Activated CD4-positive, alpha-beta T cell treated with anti-CD3 and anti-CD28 coated beads, Interleukin-2, amount 10 ng/mL, durations not matched to agents 7 days and 5 days (primary cell): ENCODE measurements around the gene XYLB. TPM values are rescaled to one million over a fixed set of nuclear protein-coding genes. Genes with fewer than 3 reads are reported as not detected.
"Not testable (repeated sequence)": the region's sequence is repeated elsewhere in the genome, so short reads cannot be mapped to it uniquely, and the experiment has no call there.

ENCODE experiments used
- CTCF ChIA-PET: fragments of 350-600 bp; sonication (Branson Sonifier 250); formaldehyde crosslinking; loops from one replicate; lab custom pipeline; 2021; ENCODE audit warnings: antibody characterized with exemption; lab: Charles Lee
- POLR2A ChIA-PET: fragments of 350-600 bp; sonication (Branson Sonifier 250); formaldehyde crosslinking; loops from one replicate; lab custom pipeline; 2021; ENCODE audit warnings: antibody characterized with exemption; lab: Charles Lee
- DNase-seq: peaks from one replicate; pipeline ENCODE4 v3.0.0-alpha.2; 2020
- H3K27ac Mint-ChIP-seq: one replicate; pipeline ENCODE4 v1.8.0; 2021; ENCODE audit warnings: mild to moderate bottlenecking, moderate library complexity, mixed read lengths
- H3K27me3 Mint-ChIP-seq: one replicate; pipeline ENCODE4 v1.8.0; 2021; ENCODE audit warnings: mixed read lengths
- H3K36me3 Mint-ChIP-seq: one replicate; pipeline ENCODE4 v1.8.0; 2021; ENCODE audit warnings: low read depth, mixed read lengths
- H3K4me1 Mint-ChIP-seq: one replicate; pipeline ENCODE4 v1.8.0; 2021; ENCODE audit warnings: mixed read lengths
- H3K4me3 Mint-ChIP-seq: one replicate; pipeline ENCODE4 v1.8.0; 2021; ENCODE audit warnings: mild to moderate bottlenecking, moderate library complexity, mixed read lengths
- H3K9me3 Mint-ChIP-seq: one replicate; pipeline ENCODE4 v1.8.0; 2021; ENCODE audit warnings: mixed read lengths
- total RNA-seq, 2 experiments: library from RNA; stranded (reverse); gene quantifications; one replicate each; pipeline ENCODE4 v1.2.3, GENCODE V29; 2021

XYLB gene
- total RNA-seq, 2 experiments from 2014 or later = 6.9 to 7.0 TPM

- Mint-ChIP-seq H3K9me3 (peaks cover 64% of the 10 kb centered on the region), H3K36me3 (peaks cover 59% of the 10 kb centered on the region), H3K4me1 (peaks cover 18% of the 10 kb centered on the region)
- CTCF ChIA-PET, DNase-seq, POLR2A ChIA-PET, H3K27me3 Mint-ChIP-seq, H3K4me3 Mint-ChIP-seq, H3K27ac Mint-ChIP-seq: not testable (repeated sequence)
Measured at GRCh38 chr3:38432871-38433658, 86.5 kb downstream of the XYLB start.

- Mint-ChIP-seq H3K4me1 (peaks cover 18% of the 10 kb centered on the region), H3K9me3 (peaks cover 64% of the 10 kb centered on the region), H3K36me3 (peaks cover 57% of the 10 kb centered on the region)
- POLR2A ChIA-PET, H3K27ac Mint-ChIP-seq, H3K4me3 Mint-ChIP-seq, H3K27me3 Mint-ChIP-seq, DNase-seq, CTCF ChIA-PET: not testable (repeated sequence)
Measured at GRCh38 chr3:38433661-38434060, 87.1 kb downstream of the XYLB start.

- H3K4me3 Mint-ChIP-seq, H3K27ac Mint-ChIP-seq, H3K27me3 Mint-ChIP-seq, POLR2A ChIA-PET: not testable (repeated sequence)
- Mint-ChIP-seq H3K36me3 (peaks cover 32% of the 10 kb centered on the region), H3K9me3 (peaks cover 40% of the 10 kb centered on the region), H3K4me1 (peaks cover 15% of the 10 kb centered on the region)
- CTCF ChIA-PET = interaction anchor here (0.6 to 1.5 kb wide), 3 partner anchors 10 to 515 kb away, joined by 3 to 4 read pairs (median 4); no protein-coding TSS in a partner anchor
- DNase-seq = peak; percentile 30
Measured at GRCh38 chr3:38438436-38439069, 92.0 kb downstream of the XYLB start.

- Mint-ChIP-seq H3K36me3 (peaks cover 10% of the 10 kb centered on the region), H3K9me3 (peaks cover 17% of the 10 kb centered on the region)
- POLR2A ChIA-PET, H3K27ac Mint-ChIP-seq, H3K27me3 Mint-ChIP-seq, H3K4me1 Mint-ChIP-seq, DNase-seq, CTCF ChIA-PET, H3K4me3 Mint-ChIP-seq: not testable (repeated sequence)
Measured at GRCh38 chr3:38443205-38443604, 96.6 kb downstream of the XYLB start.

GRCh38 chr3:38446085-38446686 is 99.6 kb downstream of the XYLB start:
- peaks cover 15% of the 10 kb centered on the region for H3K9me3 Mint-ChIP-seq
- no peak for DNase-seq
- no peak overlapping the region for H3K27ac Mint-ChIP-seq
- POLR2A ChIA-PET = no interaction called here
- H3K4me1 Mint-ChIP-seq = peaks cover 1% of the 10 kb centered on the region
- H3K4me3 Mint-ChIP-seq = no peak overlapping the region
- peaks cover 3% of the 10 kb centered on the region for H3K36me3 Mint-ChIP-seq
- CTCF ChIA-PET = no interaction called here
- no peaks in the 10 kb centered on the region for H3K27me3 Mint-ChIP-seq

- H3K4me3 Mint-ChIP-seq = no peak overlapping the region
- H3K27ac Mint-ChIP-seq = no peak overlapping the region
- no peaks in the 10 kb centered on the region for H3K27me3 Mint-ChIP-seq
- peaks cover 18% of the 10 kb centered on the region for H3K9me3 Mint-ChIP-seq
- peaks cover 3% of the 10 kb centered on the region for H3K36me3 Mint-ChIP-seq
- DNase-seq = no peak
- ChIA-PET POLR2A (no interaction called here), CTCF (no interaction called here)
- H3K4me1 Mint-ChIP-seq = peaks cover 1% of the 10 kb centered on the region
Measured at GRCh38 chr3:38446812-38447211, 100.2 kb downstream of the XYLB start.

- ChIA-PET CTCF (no interaction called here), POLR2A (no interaction called here)
- Mint-ChIP-seq H3K27ac (no peak overlapping the region), H3K27me3 (peaks cover 4% of the 10 kb centered on the region), H3K4me1 (peaks cover 19% of the 10 kb centered on the region), H3K9me3 (peaks cover 10% of the 10 kb centered on the region), H3K4me3 (no peak overlapping the region), H3K36me3 (peaks cover 3% of the 10 kb centered on the region)
- no peak for DNase-seq
Measured at GRCh38 chr3:38450853-38451252, 104.3 kb downstream of the XYLB start.

GRCh38 chr3:38453075-38453912 is 106.7 kb downstream of the XYLB start, which contains the start of gene ACVR2B:
Gene ACVR2B (plus strand): TSS chr3:38453890. CDS start chr3:38454323, 433 bp downstream.
- peaks cover 7% of the 10 kb centered on the region for H3K27me3 Mint-ChIP-seq
- CTCF ChIA-PET = interaction anchor here (0.9 to 1.2 kb wide), 3 partner anchors 12 to 41 kb away, joined by 3 read pairs; no protein-coding TSS in a partner anchor
- H3K4me3 Mint-ChIP-seq = peak within 1 kb of the TSS; percentile 88
- POLR2A ChIA-PET = no interaction called here
- H3K9me3 Mint-ChIP-seq = peaks cover 10% of the 10 kb centered on the region
- H3K36me3 Mint-ChIP-seq = peaks cover 3% of the 10 kb centered on the region
- H3K27ac Mint-ChIP-seq = peak within 1 kb of the TSS; percentile 88
- peaks cover 25% of the 10 kb centered on the region for H3K4me1 Mint-ChIP-seq
- peak; percentile 76 for DNase-seq

- H3K4me1 Mint-ChIP-seq = peaks cover 25% of the 10 kb centered on the region
- peaks cover 10% of the 10 kb centered on the region for H3K9me3 Mint-ChIP-seq
- DNase-seq = no peak
- H3K4me3 Mint-ChIP-seq = peak overlapping the region; percentile 88
- CTCF ChIA-PET = interaction anchor here (0.9 kb wide), 1 partner anchor 36 kb away, joined by 3 read pairs; no protein-coding TSS in a partner anchor
- H3K27ac Mint-ChIP-seq = peak overlapping the region; percentile 13
- POLR2A ChIA-PET = no interaction called here
- H3K27me3 Mint-ChIP-seq = peaks cover 7% of the 10 kb centered on the region
- peaks cover 3% of the 10 kb centered on the region for H3K36me3 Mint-ChIP-seq
Measured at GRCh38 chr3:38453913-38454177, 107.3 kb downstream of the XYLB start.

GRCh38 chr3:38454178-38454883 is 107.7 kb downstream of the XYLB start:
- peaks cover 3% of the 10 kb centered on the region for H3K36me3 Mint-ChIP-seq
- peak overlapping the region; percentile 88 for H3K4me3 Mint-ChIP-seq
- H3K9me3 Mint-ChIP-seq = peaks cover 10% of the 10 kb centered on the region
- CTCF ChIA-PET = interaction anchor here (0.6 to 2.1 kb wide), 3 partner anchors 11 to 97 kb away, joined by 3 to 8 read pairs (median 4); partner anchors contain the start of gene EXOG
- POLR2A ChIA-PET = no interaction called here
- peak; percentile 49 for DNase-seq
- peaks cover 25% of the 10 kb centered on the region for H3K4me1 Mint-ChIP-seq
- peaks cover 7% of the 10 kb centered on the region for H3K27me3 Mint-ChIP-seq
- H3K27ac Mint-ChIP-seq = peak overlapping the region; percentile 88

GRCh38 chr3:38454884-38455638 is 108.5 kb downstream of the XYLB start:
- peaks cover 25% of the 10 kb centered on the region for H3K4me1 Mint-ChIP-seq
- peak overlapping the region; percentile 88 for H3K27ac Mint-ChIP-seq
- POLR2A ChIA-PET = no interaction called here

More at GRCh38 chr3:38454884-38455638, 108.5 kb downstream of the XYLB start:
- no peak for DNase-seq
- Mint-ChIP-seq H3K36me3 (peaks cover 3% of the 10 kb centered on the region), H3K9me3 (peaks cover 10% of the 10 kb centered on the region), H3K4me3 (peak overlapping the region; percentile 88), H3K27me3 (peaks cover 7% of the 10 kb centered on the region)
- CTCF ChIA-PET = interaction anchor here (0.6 to 2.1 kb wide), 7 partner anchors 10 to 129 kb away, joined by 3 to 8 read pairs (median 4); partner anchors contain the start of gene EXOG
